Measurements from ENCODE around the gene RTKN. TPM values are rescaled to one million over a fixed set of nuclear protein-coding genes. Genes with fewer than 3 reads are reported as not detected.
"Not testable (repeated sequence)": the region's sequence is repeated elsewhere in the genome, so short reads cannot be mapped to it uniquely, and the experiment has no call there.

RTKN gene
- not detected for total RNA-seq
- under 1 TPM in 1 of 2 donors, not detected in 1; 0.14 TPM for polyA plus RNA-seq

- Mint-ChIP-seq H3K36me3 (no peaks in the 10 kb centered on the region), H3K27ac (peak within 1 kb of the TSS in 2 of 7 donors; percentile 51 to 89), H3K9me3 (no peaks in the 10 kb centered on the region), H3K27me3 (peaks cover 17 to 28% of the 10 kb centered on the region in 2 donors), H3K4me1 (peaks cover 3 to 11% (median 8%) of the 10 kb centered on the region in 4 donors), H3K4me3 (peak within 1 kb of the TSS in 7 of 8 donors; percentile 65 to 83 (median 73))
- ChIA-PET CTCF (ENCODE audit: partially characterized antibody) (no interaction called here), POLR2A (ENCODE audit: partially characterized antibody) (interaction anchor here (2.0 kb wide), 1 partner anchor 30 kb away, joined by 4 read pairs; the partner anchor contains the start of gene MRPL53)
- Histone ChIP-seq H3K27ac (ENCODE audit: low read depth, low read length) (no peak within 1 kb of the TSS), H3K36me3 (ENCODE audit: insufficient read depth, low read length) (no peaks in the 10 kb centered on the region), H3K4me1 (ENCODE audit: insufficient read depth, low read length) (peaks cover 17% of the 10 kb centered on the region), H3K4me3 (ENCODE audit: low read length in 2 of 2) (peak within 1 kb of the TSS in 1 of 2 donors; percentile 8), H3K27me3 (ENCODE audit: insufficient read depth, low read length) (peaks cover 20% of the 10 kb centered on the region), H3K9me3 (ENCODE audit: control insufficient read depth in 1 of 2, low read length in 2 of 2) (no peaks in the 10 kb centered on the region)
- intact Hi-C loops (cut with micrococcal nuclease) = no loop called here
- DNase-seq = peak in 2 of 5 donors; percentile 30 to 56
These were observed at the start of gene RTKN for GRCh38 chr2:74441690-74442482. Gene RTKN (minus strand): TSS chr2:74441937. CDS start chr2:74441816, 121 bp downstream.

- H3K27ac Mint-ChIP-seq = no peak overlapping the region
- POLR2A ChIA-PET (ENCODE audit: partially characterized antibody) = interaction anchor here (1.0 to 1.6 kb wide), 2 partner anchors 17 to 32 kb away, joined by 3 to 4 read pairs; partner anchors contain the start of genes PCGF1 and WBP1
- no peaks in the 10 kb centered on the region for H3K27me3 Mint-ChIP-seq
- H3K4me1 Mint-ChIP-seq = peaks cover 0 to 8% (median 2%) of the 10 kb centered on the region in 4 donors
- Histone ChIP-seq H3K9me3 (ENCODE audit: control insufficient read depth in 1 of 2, low read length in 2 of 2) (no peaks in the 10 kb centered on the region), H3K27ac (ENCODE audit: low read depth, low read length) (no peak overlapping the region), H3K36me3 (ENCODE audit: insufficient read depth, low read length) (peaks cover 50% of the 10 kb centered on the region), H3K27me3 (ENCODE audit: insufficient read depth, low read length) (no peaks in the 10 kb centered on the region), H3K4me3 (ENCODE audit: low read length in 2 of 2) (no peak overlapping the region), H3K4me1 (ENCODE audit: insufficient read depth, low read length) (no peaks in the 10 kb centered on the region)
- H3K4me3 Mint-ChIP-seq = no peak overlapping the region
- no peak for DNase-seq
- intact Hi-C loops (cut with micrococcal nuclease) = loop anchor here (10.0 kb wide), 1 partner anchor 165 kb away; the partner anchor contains the start of gene SEMA4F
- no peaks in the 10 kb centered on the region for H3K9me3 Mint-ChIP-seq
- peaks cover 49 to 61% of the 10 kb centered on the region in 2 donors for H3K36me3 Mint-ChIP-seq
- CTCF ChIA-PET (ENCODE audit: partially characterized antibody) = interaction anchor here (1.0 to 11.3 kb wide), 2 partner anchors 43 to 98 kb away, joined by 3 to 141 read pairs; no protein-coding TSS in a partner anchor
These were observed 48.2 kb upstream of the RTKN start for GRCh38 chr2:74489906-74490305.

- Mint-ChIP-seq H3K9me3 (no peaks in the 10 kb centered on the region), H3K27me3 (no peaks in the 10 kb centered on the region), H3K4me3 (no peak overlapping the region), H3K27ac (no peak overlapping the region), H3K4me1 (peaks cover 0 to 8% (median 3%) of the 10 kb centered on the region in 4 donors), H3K36me3 (peaks cover 49 to 55% of the 10 kb centered on the region in 2 donors)
- DNase-seq = no peak
- H3K4me1 ChIP-seq (ENCODE audit: insufficient read depth, low read length) = peaks cover 5% of the 10 kb centered on the region
- intact Hi-C loops (cut with micrococcal nuclease) = loop anchor here (10.0 kb wide), 1 partner anchor 166 kb away; the partner anchor contains the start of gene SEMA4F
- ChIA-PET POLR2A (ENCODE audit: partially characterized antibody) (interaction anchor here (1.0 to 1.6 kb wide), 3 partner anchors 12 to 31 kb away, joined by 3 to 5 read pairs (median 4); partner anchors contain the start of genes PCGF1 and WBP1), CTCF (ENCODE audit: partially characterized antibody) (interaction anchor here (1.0 to 11.3 kb wide), 2 partner anchors 44 to 99 kb away, joined by 3 to 141 read pairs; no protein-coding TSS in a partner anchor)
- H3K4me3 ChIP-seq (ENCODE audit: low read length in 2 of 2) = no peak overlapping the region
- no peaks in the 10 kb centered on the region for H3K27me3 ChIP-seq (ENCODE audit: insufficient read depth, low read length)
- peaks cover 45% of the 10 kb centered on the region for H3K36me3 ChIP-seq (ENCODE audit: insufficient read depth, low read length)
- no peak overlapping the region for H3K27ac ChIP-seq (ENCODE audit: low read depth, low read length)
- H3K9me3 ChIP-seq (ENCODE audit: control insufficient read depth in 1 of 2, low read length in 2 of 2) = no peaks in the 10 kb centered on the region
These were observed 47.1 kb upstream of the RTKN start for GRCh38 chr2:74488643-74489481.

- H3K9me3 Mint-ChIP-seq = no peaks in the 10 kb centered on the region
- ChIA-PET CTCF (ENCODE audit: partially characterized antibody) (interaction anchor here (11.3 kb wide), 1 partner anchor 102 kb away, joined by 141 read pairs; no protein-coding TSS in a partner anchor), POLR2A (ENCODE audit: partially characterized antibody) (no interaction called here)
- no peaks in the 10 kb centered on the region for H3K27me3 ChIP-seq (ENCODE audit: insufficient read depth, low read length)
- H3K4me1 Mint-ChIP-seq = peaks cover 12 to 26% (median 17%) of the 10 kb centered on the region in 4 donors
- H3K4me1 ChIP-seq (ENCODE audit: insufficient read depth, low read length) = peaks cover 23% of the 10 kb centered on the region
- H3K4me3 ChIP-seq (ENCODE audit: low read length in 2 of 2) = no peak overlapping the region
- peak overlapping the region in 1 of 8 donors; percentile 41 for H3K4me3 Mint-ChIP-seq
- no peak for DNase-seq
- peaks cover 30 to 41% of the 10 kb centered on the region in 2 donors for H3K36me3 Mint-ChIP-seq
- no peak overlapping the region for H3K27ac ChIP-seq (ENCODE audit: low read depth, low read length)
- H3K27me3 Mint-ChIP-seq = no peaks in the 10 kb centered on the region
- H3K36me3 ChIP-seq (ENCODE audit: insufficient read depth, low read length) = peaks cover 17% of the 10 kb centered on the region
- H3K27ac Mint-ChIP-seq = no peak overlapping the region
- H3K9me3 ChIP-seq (ENCODE audit: control insufficient read depth in 1 of 2, low read length in 2 of 2) = no peaks in the 10 kb centered on the region
- intact Hi-C loops (cut with micrococcal nuclease) = loop anchor here (10.0 kb wide), 1 partner anchor 169 kb away; the partner anchor contains the start of gene SEMA4F
These were observed 44.4 kb upstream of the RTKN start for GRCh38 chr2:74486141-74486540.

- peak overlapping the region; percentile 99 to 100 (median 100) for H3K4me3 Mint-ChIP-seq
- H3K27me3 ChIP-seq (ENCODE audit: insufficient read depth, low read length); H3K27me3 Mint-ChIP-seq; H3K9me3 ChIP-seq (ENCODE audit: control insufficient read depth in 1 of 2, low read length in 2 of 2); H3K9me3 Mint-ChIP-seq; H3K36me3 ChIP-seq (ENCODE audit: insufficient read depth, low read length); DNase-seq: not testable (repeated sequence)
- CTCF ChIA-PET (ENCODE audit: partially characterized antibody) = interaction anchor here (0.6 to 11.3 kb wide), 20 partner anchors 9 to 747 kb away, joined by 3 to 141 read pairs (median 8); partner anchors contain the start of genes AUP1, DQX1, HTRA2 and INO80B
- peaks cover 17 to 43% (median 25%) of the 10 kb centered on the region in 4 donors for H3K4me1 Mint-ChIP-seq
- POLR2A ChIA-PET (ENCODE audit: partially characterized antibody) = interaction anchor here (0.8 to 14.3 kb wide), 24 partner anchors 10 to 746 kb away, joined by 3 to 516 read pairs (median 6); partner anchors contain the start of genes AUP1, C2orf81, HTRA2 and INO80B
- peaks cover 19 to 36% of the 10 kb centered on the region in 2 donors for H3K36me3 Mint-ChIP-seq
- H3K27ac Mint-ChIP-seq = peak overlapping the region; percentile 91 to 100 (median 100)
- Histone ChIP-seq H3K27ac (ENCODE audit: low read depth, low read length) (peak overlapping the region; percentile 91), H3K4me3 (ENCODE audit: low read length in 2 of 2) (peak overlapping the region; percentile 57 to 100), H3K4me1 (ENCODE audit: insufficient read depth, low read length) (peaks cover 28% of the 10 kb centered on the region)
- intact Hi-C loops (cut with micrococcal nuclease) = loop anchor here (1.0 to 10.0 kb wide), 12 partner anchors 11 to 393 kb away; partner anchors contain the start of genes C2orf81, DOK1, MOB1A and MRPL53
These were observed 42.0 kb upstream of the RTKN start for GRCh38 chr2:74483675-74484164.

All from CD4-positive, alpha-beta memory T cell (primary cell).